Measurements from ENCODE around the gene TNS3. TPM values are rescaled to one million over a fixed set of nuclear protein-coding genes. Genes with fewer than 3 reads are reported as not detected.

The TNS3 gene
- total RNA-seq, 1 experiment from 2014 or later, result 9.5 TPM

DNA sequence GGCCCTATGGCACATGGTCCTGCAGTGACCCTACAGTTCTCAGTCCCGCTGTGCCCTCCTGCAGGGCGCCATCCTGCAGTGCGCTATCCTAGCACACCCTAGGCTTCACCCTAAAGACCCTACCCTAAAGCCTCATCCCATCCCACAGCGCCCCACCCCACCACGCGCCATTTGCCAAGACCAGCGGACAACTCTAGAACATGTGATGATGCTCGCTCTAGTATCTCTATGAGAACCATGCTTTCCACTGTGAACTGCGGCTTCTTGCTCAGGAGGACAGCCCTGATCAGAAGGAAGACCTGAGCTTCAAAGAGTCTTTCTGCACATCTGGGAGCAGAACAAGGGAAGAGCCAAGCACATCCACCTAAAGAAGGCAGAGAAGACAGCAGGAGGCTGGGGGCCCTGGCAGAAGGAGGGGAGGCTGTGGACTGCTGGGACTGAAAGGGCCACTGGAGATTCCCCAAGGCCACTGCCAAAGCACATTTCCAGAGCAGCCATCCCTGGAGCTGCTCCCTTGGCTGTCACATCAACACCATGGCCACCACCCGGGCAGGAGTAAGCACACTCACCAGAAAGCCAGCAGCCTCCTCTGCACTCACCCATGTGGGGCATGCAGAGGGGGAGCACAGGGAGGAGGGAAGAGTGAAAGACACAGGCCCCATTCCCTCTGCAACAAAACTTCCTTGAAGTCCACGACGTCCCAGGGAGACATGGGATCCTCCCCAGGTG lies 134.1 kb downstream of the TNS3 start:
- no peak overlapping the region for H3T11ph ChIP-seq (ENCODE audit: low read length)
- no peak overlapping the region for H3K56ac ChIP-seq (ENCODE audit: insufficient read length, low read depth, low read length)
- H3K4me1 Mint-ChIP-seq, result peaks cover 6 to 18% of the 10 kb centered on the region in 2 experiments
- no peak overlapping the region for H3K9ac ChIP-seq (ENCODE audit: extremely low read depth, insufficient read length, low read length)
- no peaks in the 10 kb centered on the region for H3K9me3 Mint-ChIP-seq
- H3K79me1 ChIP-seq (ENCODE audit: insufficient read depth, low read depth, low read length, poor library complexity, severe bottlenecking), result no peaks in the 10 kb centered on the region
- no peak overlapping the region; the same call in 1 of the 2 replicates for H3K14ac ChIP-seq (ENCODE audit: insufficient read depth, low read length)
- H4K20me1 ChIP-seq (ENCODE audit: control insufficient read depth, insufficient read depth, insufficient read length), result no peaks in the 10 kb centered on the region
- H2BK20ac ChIP-seq (ENCODE audit: low read depth, low read length, poor library complexity, severe bottlenecking), result no peak overlapping the region
- TF ChIP-seq, protein P1, sequence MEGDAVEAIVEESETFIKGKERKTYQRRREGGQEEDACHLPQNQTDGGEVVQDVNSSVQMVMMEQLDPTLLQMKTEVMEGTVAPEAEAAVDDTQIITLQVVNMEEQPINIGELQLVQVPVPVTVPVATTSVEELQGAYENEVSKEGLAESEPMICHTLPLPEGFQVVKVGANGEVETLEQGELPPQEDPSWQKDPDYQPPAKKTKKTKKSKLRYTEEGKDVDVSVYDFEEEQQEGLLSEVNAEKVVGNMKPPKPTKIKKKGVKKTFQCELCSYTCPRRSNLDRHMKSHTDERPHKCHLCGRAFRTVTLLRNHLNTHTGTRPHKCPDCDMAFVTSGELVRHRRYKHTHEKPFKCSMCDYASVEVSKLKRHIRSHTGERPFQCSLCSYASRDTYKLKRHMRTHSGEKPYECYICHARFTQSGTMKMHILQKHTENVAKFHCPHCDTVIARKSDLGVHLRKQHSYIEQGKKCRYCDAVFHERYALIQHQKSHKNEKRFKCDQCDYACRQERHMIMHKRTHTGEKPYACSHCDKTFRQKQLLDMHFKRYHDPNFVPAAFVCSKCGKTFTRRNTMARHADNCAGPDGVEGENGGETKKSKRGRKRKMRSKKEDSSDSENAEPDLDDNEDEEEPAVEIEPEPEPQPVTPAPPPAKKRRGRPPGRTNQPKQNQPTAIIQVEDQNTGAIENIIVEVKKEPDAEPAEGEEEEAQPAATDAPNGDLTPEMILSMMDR (conservative IDR thresholded peaks at IDR 0.05), result no peak
- no peaks in the 10 kb centered on the region for H3K23me2 ChIP-seq (ENCODE audit: insufficient read length, low read depth, low read length, poor library complexity, severe bottlenecking)
- H2BK15ac ChIP-seq (ENCODE audit: low read depth, low read length), result no peak overlapping the region
- H3K27ac ChIP-seq (ENCODE audit: insufficient read length, low read depth, low read length), result no peak overlapping the region
- no peak overlapping the region for H3K4ac ChIP-seq (ENCODE audit: low read depth, low read length)
- no peaks in the 10 kb centered on the region for H3K36me3 Mint-ChIP-seq (ENCODE audit: insufficient read depth in 1 of 3, low read depth in 3 of 3)
- H3K4me1 ChIP-seq (ENCODE audit: insufficient read depth, low read length), result no peaks in the 10 kb centered on the region
- no peak overlapping the region for H2AFZ ChIP-seq (ENCODE audit: low read length)
- H3K9me3 ChIP-seq (ENCODE audit: control insufficient read depth, low read depth, low read length), result no peaks in the 10 kb centered on the region
- H3K27ac Mint-ChIP-seq, result peak overlapping the region in 1 of 3 experiments; percentile 52; a peak in 1 of 7 replicates
- H2BK120ac ChIP-seq (ENCODE audit: low read depth, low read length, poor library complexity, severe bottlenecking), result no peak overlapping the region
- H3K79me2 ChIP-seq (ENCODE audit: insufficient read depth, low read length), result no peaks in the 10 kb centered on the region
- H3K27me3 ChIP-seq (ENCODE audit: insufficient read depth, low read length), result no peaks in the 10 kb centered on the region
- no peak for DNase-seq
- no peak overlapping the region for H2BK12ac ChIP-seq (ENCODE audit: insufficient read length, low read depth, low read length)
- no peak overlapping the region for H3K4me2 ChIP-seq (ENCODE audit: insufficient read depth, insufficient read length, low read length)
- H4K5ac ChIP-seq (ENCODE audit: insufficient read length, low read depth, low read length), result no peak overlapping the region
- peaks cover 6% of the 10 kb centered on the region for H3K27me3 Mint-ChIP-seq (ENCODE audit: low read depth)
- H2BK5ac ChIP-seq (ENCODE audit: insufficient read length, low read length), result no peak overlapping the region
- no peak overlapping the region for H2AK5ac ChIP-seq (ENCODE audit: insufficient read length, low read length)
- no peak overlapping the region for H3K18ac ChIP-seq (ENCODE audit: insufficient read length, low read depth, low read length)
- no CpG with 5 or more reads among the region's 12 CpGs for WGBS (ENCODE audit: extremely low coverage, insufficient read length, low lambda C conversion rate)
- H4K91ac ChIP-seq (ENCODE audit: insufficient read length, low read depth, low read length), result no peak overlapping the region
- H3K23ac ChIP-seq (ENCODE audit: insufficient read length, low read depth, low read length), result no peak overlapping the region
- no peak overlapping the region for H4K8ac ChIP-seq (replicated peaks; ENCODE audit: insufficient read length, low read depth, low read length)
- H3K4me3 Mint-ChIP-seq, result no peak overlapping the region
